ENCODE measurements around the gene RPS21. TPM values are rescaled to one million over a fixed set of nuclear protein-coding genes. Genes with fewer than 3 reads are reported as not detected.

The RPS21 gene
- total and polyA plus RNA-seq, 9 of the 15 experiments (the other 6 are each of a cell fraction or from before 2014, with no cell fraction given) = 1,380 to 5,647 (median 3,091) TPM

DNA sequence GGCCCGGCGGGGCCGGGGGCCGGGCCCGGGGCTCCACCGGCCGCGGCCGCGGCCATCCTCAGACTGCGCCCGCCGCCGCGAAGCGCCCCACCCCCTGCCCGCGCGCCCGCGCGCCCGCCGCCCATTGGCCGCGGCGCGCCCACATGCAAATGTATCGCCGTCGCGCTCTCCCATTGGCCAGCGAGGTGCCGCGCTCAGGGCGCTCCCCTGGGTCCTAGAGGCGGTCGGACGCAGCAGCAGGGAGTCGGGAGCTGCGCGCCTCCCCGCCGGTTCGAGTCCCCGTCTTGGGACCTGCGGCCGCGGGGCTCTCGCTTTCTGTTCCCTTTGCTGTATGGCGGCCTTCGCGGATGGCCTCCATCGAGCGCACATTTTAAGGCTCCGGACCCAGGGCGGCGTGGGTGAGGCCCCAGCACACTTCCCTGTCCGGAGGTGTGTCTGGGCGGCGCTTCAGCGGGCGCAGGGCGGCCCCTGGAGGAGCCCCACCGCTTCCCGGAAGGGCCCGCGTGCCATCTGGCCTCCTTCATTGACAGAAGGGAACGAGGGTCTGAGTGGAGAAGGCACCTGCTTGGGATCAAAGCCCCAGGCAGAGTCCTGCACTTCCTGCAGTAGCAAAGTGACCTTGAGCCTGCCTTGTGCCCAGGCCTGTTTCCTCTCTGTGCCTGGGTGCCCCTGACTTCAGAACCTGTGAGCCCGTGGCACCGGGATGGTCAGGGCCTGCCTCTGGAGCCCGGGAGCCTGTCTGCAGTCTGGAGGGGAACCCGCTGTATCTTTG is 20.5 kb downstream of the RPS21 start, which contains the start of gene CABLES2 (continued):
- TF ChIP-seq, protein P1, sequence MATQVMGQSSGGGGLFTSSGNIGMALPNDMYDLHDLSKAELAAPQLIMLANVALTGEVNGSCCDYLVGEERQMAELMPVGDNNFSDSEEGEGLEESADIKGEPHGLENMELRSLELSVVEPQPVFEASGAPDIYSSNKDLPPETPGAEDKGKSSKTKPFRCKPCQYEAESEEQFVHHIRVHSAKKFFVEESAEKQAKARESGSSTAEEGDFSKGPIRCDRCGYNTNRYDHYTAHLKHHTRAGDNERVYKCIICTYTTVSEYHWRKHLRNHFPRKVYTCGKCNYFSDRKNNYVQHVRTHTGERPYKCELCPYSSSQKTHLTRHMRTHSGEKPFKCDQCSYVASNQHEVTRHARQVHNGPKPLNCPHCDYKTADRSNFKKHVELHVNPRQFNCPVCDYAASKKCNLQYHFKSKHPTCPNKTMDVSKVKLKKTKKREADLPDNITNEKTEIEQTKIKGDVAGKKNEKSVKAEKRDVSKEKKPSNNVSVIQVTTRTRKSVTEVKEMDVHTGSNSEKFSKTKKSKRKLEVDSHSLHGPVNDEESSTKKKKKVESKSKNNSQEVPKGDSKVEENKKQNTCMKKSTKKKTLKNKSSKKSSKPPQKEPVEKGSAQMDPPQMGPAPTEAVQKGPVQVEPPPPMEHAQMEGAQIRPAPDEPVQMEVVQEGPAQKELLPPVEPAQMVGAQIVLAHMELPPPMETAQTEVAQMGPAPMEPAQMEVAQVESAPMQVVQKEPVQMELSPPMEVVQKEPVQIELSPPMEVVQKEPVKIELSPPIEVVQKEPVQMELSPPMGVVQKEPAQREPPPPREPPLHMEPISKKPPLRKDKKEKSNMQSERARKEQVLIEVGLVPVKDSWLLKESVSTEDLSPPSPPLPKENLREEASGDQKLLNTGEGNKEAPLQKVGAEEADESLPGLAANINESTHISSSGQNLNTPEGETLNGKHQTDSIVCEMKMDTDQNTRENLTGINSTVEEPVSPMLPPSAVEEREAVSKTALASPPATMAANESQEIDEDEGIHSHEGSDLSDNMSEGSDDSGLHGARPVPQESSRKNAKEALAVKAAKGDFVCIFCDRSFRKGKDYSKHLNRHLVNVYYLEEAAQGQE (IDR thresholded peaks at IDR 0.05; ENCODE audit: borderline replicate concordance) = peak; percentile 34; the same call in 1 of the 2 replicates
- TF ChIP-seq, protein P1 (CRISPR knock-in tag; IDR thresholded peaks at IDR 0.05; ENCODE audit: low read depth) = peak; percentile 82
- TF ChIP-seq ZNF23 (CRISPR knock-in tag; IDR thresholded peaks at IDR 0.05) (no peak), EHMT2 (IDR thresholded peaks at IDR 0.05) (no peak), ZNF217 (CRISPR knock-in tag; IDR thresholded peaks at IDR 0.05) (no peak), NFRKB (IDR thresholded peaks at IDR 0.05; ENCODE audit: low read depth) (no peak), KDM4B (IDR thresholded peaks at IDR 0.05; ENCODE audit: borderline replicate concordance in 2 of 2, low read depth in 1 of 2) (peak in 1 of 2 experiments; percentile 37; a peak in 1 of 4 replicates)
- TF ChIP-seq, protein P2, sequence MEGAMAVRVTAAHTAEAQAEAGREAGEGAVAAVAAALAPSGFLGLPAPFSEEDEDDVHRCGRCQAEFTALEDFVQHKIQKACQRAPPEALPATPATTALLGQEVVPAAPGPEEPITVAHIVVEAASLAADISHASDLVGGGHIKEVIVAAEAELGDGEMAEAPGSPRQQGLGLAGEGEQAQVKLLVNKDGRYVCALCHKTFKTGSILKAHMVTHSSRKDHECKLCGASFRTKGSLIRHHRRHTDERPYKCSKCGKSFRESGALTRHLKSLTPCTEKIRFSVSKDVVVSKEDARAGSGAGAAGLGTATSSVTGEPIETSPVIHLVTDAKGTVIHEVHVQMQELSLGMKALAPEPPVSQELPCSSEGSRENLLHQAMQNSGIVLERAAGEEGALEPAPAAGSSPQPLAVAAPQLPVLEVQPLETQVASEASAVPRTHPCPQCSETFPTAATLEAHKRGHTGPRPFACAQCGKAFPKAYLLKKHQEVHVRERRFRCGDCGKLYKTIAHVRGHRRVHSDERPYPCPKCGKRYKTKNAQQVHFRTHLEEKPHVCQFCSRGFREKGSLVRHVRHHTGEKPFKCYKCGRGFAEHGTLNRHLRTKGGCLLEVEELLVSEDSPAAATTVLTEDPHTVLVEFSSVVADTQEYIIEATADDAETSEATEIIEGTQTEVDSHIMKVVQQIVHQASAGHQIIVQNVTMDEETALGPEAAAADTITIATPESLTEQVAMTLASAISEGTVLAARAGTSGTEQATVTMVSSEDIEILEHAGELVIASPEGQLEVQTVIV (CRISPR knock-in tag; IDR thresholded peaks at IDR 0.05; ENCODE audit: borderline replicate concordance) = no peak
- TF ChIP-seq, protein P3, sequence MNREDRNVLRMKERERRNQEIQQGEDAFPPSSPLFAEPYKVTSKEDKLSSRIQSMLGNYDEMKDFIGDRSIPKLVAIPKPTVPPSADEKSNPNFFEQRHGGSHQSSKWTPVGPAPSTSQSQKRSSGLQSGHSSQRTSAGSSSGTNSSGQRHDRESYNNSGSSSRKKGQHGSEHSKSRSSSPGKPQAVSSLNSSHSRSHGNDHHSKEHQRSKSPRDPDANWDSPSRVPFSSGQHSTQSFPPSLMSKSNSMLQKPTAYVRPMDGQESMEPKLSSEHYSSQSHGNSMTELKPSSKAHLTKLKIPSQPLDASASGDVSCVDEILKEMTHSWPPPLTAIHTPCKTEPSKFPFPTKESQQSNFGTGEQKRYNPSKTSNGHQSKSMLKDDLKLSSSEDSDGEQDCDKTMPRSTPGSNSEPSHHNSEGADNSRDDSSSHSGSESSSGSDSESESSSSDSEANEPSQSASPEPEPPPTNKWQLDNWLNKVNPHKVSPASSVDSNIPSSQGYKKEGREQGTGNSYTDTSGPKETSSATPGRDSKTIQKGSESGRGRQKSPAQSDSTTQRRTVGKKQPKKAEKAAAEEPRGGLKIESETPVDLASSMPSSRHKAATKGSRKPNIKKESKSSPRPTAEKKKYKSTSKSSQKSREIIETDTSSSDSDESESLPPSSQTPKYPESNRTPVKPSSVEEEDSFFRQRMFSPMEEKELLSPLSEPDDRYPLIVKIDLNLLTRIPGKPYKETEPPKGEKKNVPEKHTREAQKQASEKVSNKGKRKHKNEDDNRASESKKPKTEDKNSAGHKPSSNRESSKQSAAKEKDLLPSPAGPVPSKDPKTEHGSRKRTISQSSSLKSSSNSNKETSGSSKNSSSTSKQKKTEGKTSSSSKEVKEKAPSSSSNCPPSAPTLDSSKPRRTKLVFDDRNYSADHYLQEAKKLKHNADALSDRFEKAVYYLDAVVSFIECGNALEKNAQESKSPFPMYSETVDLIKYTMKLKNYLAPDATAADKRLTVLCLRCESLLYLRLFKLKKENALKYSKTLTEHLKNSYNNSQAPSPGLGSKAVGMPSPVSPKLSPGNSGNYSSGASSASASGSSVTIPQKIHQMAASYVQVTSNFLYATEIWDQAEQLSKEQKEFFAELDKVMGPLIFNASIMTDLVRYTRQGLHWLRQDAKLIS (CRISPR knock-in tag; IDR thresholded peaks at IDR 0.05) = no peak
- TF ChIP-seq, protein P4, sequence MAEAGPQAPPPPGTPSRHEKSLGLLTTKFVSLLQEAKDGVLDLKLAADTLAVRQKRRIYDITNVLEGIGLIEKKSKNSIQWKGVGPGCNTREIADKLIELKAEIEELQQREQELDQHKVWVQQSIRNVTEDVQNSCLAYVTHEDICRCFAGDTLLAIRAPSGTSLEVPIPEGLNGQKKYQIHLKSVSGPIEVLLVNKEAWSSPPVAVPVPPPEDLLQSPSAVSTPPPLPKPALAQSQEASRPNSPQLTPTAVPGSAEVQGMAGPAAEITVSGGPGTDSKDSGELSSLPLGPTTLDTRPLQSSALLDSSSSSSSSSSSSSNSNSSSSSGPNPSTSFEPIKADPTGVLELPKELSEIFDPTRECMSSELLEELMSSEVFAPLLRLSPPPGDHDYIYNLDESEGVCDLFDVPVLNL (CRISPR knock-in tag; IDR thresholded peaks at IDR 0.05; ENCODE audit: low read depth) = 0 out of 2 replicates have a peak, but pooled peaks have one; percentile 53
